ENCODE data around the gene CACNA2D3.

DNA sequence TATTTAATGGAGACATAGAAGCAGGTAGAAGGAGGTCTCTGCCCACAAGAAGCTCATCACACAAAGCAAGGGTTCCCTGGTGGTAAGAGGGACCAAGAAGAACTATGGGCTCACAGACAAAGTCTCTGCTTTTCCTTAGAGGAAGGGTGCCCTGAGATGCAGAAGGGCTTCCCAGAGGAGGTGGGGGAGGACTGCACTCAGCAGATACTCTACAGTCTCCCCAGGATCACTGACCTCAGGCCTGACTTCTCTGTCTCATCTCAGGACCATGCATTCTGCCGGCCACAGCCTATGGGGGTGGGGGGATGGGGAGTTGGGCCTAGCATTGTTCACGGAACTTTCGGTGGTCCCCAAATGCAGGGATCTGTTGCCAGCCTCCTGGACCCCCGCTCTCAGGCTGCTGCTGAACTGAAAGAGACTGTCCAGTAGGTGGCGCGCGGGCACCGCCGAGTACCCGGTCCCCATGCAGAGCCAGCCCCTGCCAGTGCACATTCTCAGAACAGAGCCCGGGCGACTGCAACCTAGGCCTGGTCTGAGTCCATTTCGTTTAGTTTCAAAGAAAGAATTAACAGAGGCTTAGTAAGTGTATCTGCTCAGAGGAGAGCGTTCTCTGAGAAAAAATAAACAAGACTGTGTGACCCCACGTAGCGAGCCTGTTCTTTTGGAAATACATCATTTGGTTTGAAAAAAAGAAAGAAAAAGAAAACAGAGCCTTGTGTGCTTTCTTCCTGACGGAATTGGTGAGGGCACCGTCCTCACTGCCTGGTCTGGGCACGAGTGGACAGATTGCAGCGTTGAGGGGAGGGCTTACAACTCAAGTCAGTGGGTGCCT, 731.4 kb downstream of the CACNA2D3 start:
- TF ChIP-seq, protein P1, sequence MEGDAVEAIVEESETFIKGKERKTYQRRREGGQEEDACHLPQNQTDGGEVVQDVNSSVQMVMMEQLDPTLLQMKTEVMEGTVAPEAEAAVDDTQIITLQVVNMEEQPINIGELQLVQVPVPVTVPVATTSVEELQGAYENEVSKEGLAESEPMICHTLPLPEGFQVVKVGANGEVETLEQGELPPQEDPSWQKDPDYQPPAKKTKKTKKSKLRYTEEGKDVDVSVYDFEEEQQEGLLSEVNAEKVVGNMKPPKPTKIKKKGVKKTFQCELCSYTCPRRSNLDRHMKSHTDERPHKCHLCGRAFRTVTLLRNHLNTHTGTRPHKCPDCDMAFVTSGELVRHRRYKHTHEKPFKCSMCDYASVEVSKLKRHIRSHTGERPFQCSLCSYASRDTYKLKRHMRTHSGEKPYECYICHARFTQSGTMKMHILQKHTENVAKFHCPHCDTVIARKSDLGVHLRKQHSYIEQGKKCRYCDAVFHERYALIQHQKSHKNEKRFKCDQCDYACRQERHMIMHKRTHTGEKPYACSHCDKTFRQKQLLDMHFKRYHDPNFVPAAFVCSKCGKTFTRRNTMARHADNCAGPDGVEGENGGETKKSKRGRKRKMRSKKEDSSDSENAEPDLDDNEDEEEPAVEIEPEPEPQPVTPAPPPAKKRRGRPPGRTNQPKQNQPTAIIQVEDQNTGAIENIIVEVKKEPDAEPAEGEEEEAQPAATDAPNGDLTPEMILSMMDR (conservative IDR thresholded peaks at IDR 0.05; ENCODE audit: low read depth, low read length) = peak; percentile 95
- no peak for TF ChIP-seq EZH2phosphoT487 (IDR thresholded peaks at IDR 0.05; ENCODE audit: borderline replicate concordance, low read length)
- no peak for TF ChIP-seq EZH2 (IDR thresholded peaks at IDR 0.05; ENCODE audit: low read length, unreplicated experiment)
